Measurements from ENCODE around the gene HECA. TPM values are rescaled to one million over a fixed set of nuclear protein-coding genes. Genes with fewer than 3 reads are reported as not detected.
"Not testable (repeated sequence)": the region's sequence is repeated elsewhere in the genome, so short reads cannot be mapped to it uniquely, and the experiment has no call there.

Gene HECA
- total RNA-seq, 3 donors from 2014 or later (not counting 1 experiment from before 2014, with no cell fraction given): 76.5 to 80.5 (median 77.6) TPM

- Histone ChIP-seq H3K36me3 (ENCODE audit: control insufficient read depth, insufficient read depth, low read length) (no peaks in the 10 kb centered on the region), H3K27me3 (ENCODE audit: control insufficient read depth, insufficient read depth, low read length) (no peaks in the 10 kb centered on the region), H3K4me1 (ENCODE audit: control insufficient read depth, insufficient read depth, low read length) (peaks cover 5% of the 10 kb centered on the region), H3K4me3 (ENCODE audit: low read length) (no peak overlapping the region), H3K9me3 (ENCODE audit: control insufficient read depth, insufficient read depth, low read length) (no peaks in the 10 kb centered on the region), H3K27ac (ENCODE audit: low read length) (no peak overlapping the region)
- peak; percentile 78 for TF ChIP-seq CTCF (IDR thresholded peaks at IDR 0.05)
- WGBS (ENCODE audit: insufficient coverage): 27% methylated on average over 7 of the region's 7 CpGs
- peak overlapping the region; percentile 4 for H3K4me3 Mint-ChIP-seq
- peak; percentile 54 to 85 for DNase-seq
- intact Hi-C loops (cut with micrococcal nuclease): loop anchor here (1.0 kb wide), 1 partner anchor 145 kb away; no protein-coding TSS in a partner anchor
- H3K27me3 Mint-ChIP-seq (ENCODE audit: low read depth in 2 of 2): no peaks in the 10 kb centered on the region
- peak; percentile 93 to 100 (median 99) for ATAC-seq
- no peaks in the 10 kb centered on the region for H3K36me3 Mint-ChIP-seq
- H3K27ac Mint-ChIP-seq: peak overlapping the region; percentile 30 to 59
- no peaks in the 10 kb centered on the region for H3K9me3 Mint-ChIP-seq
- peaks cover 5 to 8% of the 10 kb centered on the region in 2 donors for H3K4me1 Mint-ChIP-seq
These were observed 84.4 kb downstream of the HECA start for GRCh38 chr6:139219271-139219729.

- no peaks in the 10 kb centered on the region for H3K9me3 ChIP-seq (ENCODE audit: control insufficient read depth, insufficient read depth, low read length)
- H3K4me3 Mint-ChIP-seq: no peak overlapping the region
- no peaks in the 10 kb centered on the region for H3K36me3 Mint-ChIP-seq
- no peak overlapping the region for H3K27ac ChIP-seq (ENCODE audit: low read length)
- H3K27ac Mint-ChIP-seq: peak overlapping the region; percentile 30 to 59
- DNase-seq: no peak
- no peaks in the 10 kb centered on the region for H3K27me3 ChIP-seq (ENCODE audit: control insufficient read depth, insufficient read depth, low read length)
- no peak overlapping the region for H3K4me3 ChIP-seq (ENCODE audit: low read length)
- H3K4me1 Mint-ChIP-seq: peaks cover 5 to 8% of the 10 kb centered on the region in 2 donors
- 71% methylated on average over 2 of the region's 2 CpGs for WGBS (ENCODE audit: insufficient coverage)
- intact Hi-C loops (cut with micrococcal nuclease): loop anchor here (1.0 kb wide), 1 partner anchor 145 kb away; no protein-coding TSS in a partner anchor
- TF ChIP-seq CTCF (IDR thresholded peaks at IDR 0.05): no peak
- no peaks in the 10 kb centered on the region for H3K27me3 Mint-ChIP-seq (ENCODE audit: low read depth in 2 of 2)
- no peaks in the 10 kb centered on the region for H3K9me3 Mint-ChIP-seq
- no peaks in the 10 kb centered on the region for H3K36me3 ChIP-seq (ENCODE audit: control insufficient read depth, insufficient read depth, low read length)
- no peak for ATAC-seq
- peaks cover 5% of the 10 kb centered on the region for H3K4me1 ChIP-seq (ENCODE audit: control insufficient read depth, insufficient read depth, low read length)
These were observed 84.9 kb downstream of the HECA start for GRCh38 chr6:139219746-139220145.

GRCh38 chr6:139228387-139228786 lies 93.5 kb downstream of the HECA start:
- DNase-seq; H3K4me1 Mint-ChIP-seq; H3K36me3 Mint-ChIP-seq; H3K27me3 Mint-ChIP-seq (ENCODE audit: low read depth in 2 of 2); intact Hi-C loops (cut with micrococcal nuclease); H3K9me3 ChIP-seq (ENCODE audit: control insufficient read depth, insufficient read depth, low read length); H3K36me3 ChIP-seq (ENCODE audit: control insufficient read depth, insufficient read depth, low read length); H3K27me3 ChIP-seq (ENCODE audit: control insufficient read depth, insufficient read depth, low read length); H3K4me3 Mint-ChIP-seq; H3K27ac Mint-ChIP-seq; H3K4me1 ChIP-seq (ENCODE audit: control insufficient read depth, insufficient read depth, low read length); H3K4me3 ChIP-seq (ENCODE audit: low read length); H3K27ac ChIP-seq (ENCODE audit: low read length); ATAC-seq; H3K9me3 Mint-ChIP-seq: not testable (repeated sequence)
- 96% methylated on average over 3 of the region's 3 CpGs for WGBS (ENCODE audit: insufficient coverage)

Other genes starting within 250 kb of the HECA start
- 10 to 100 TPM; 59.9 to 80.4 (median 66.4) TPM for gene REPS1, start 146.8 kb upstream of the HECA start, total RNA-seq
- gene ABRACL, start 106.3 kb upstream of the HECA start, total RNA-seq: 10 to 100 TPM; 36.4 to 39.9 (median 37.5) TPM
- under 1 TPM; 0.24 to 0.93 (median 0.50) TPM for gene TXLNB, start 156.9 kb downstream of the HECA start, total RNA-seq
- gene CITED2, start 239.6 kb downstream of the HECA start, total RNA-seq: 100 to 1,000 TPM in 2 of 3 donors, 10 to 100 TPM in 1; 89.8 to 152 (median 112) TPM